Rectal smooth muscle tissue (tissue), 1 donor: ENCODE measurements around the gene VKORC1.
"Not testable (repeated sequence)": the region's sequence is repeated elsewhere in the genome, so short reads cannot be mapped to it uniquely, and the experiment has no call there.

ENCODE experiments used
- H3K27ac ChIP-seq: one replicate; pipeline ENCODE4 v1.7.0; 2013; ENCODE audit warnings: low read depth, low read length, inconsistent platforms
- H3K27me3 ChIP-seq: one replicate; pipeline ENCODE4 v1.7.0; 2013; ENCODE audit warnings: low read length; ENCODE audit not compliant: control insufficient read depth, insufficient read depth
- H3K36me3 ChIP-seq: one replicate; pipeline ENCODE4 v1.7.0; 2013; ENCODE audit warnings: low read length; ENCODE audit not compliant: control insufficient read depth, insufficient read depth
- H3K4me1 ChIP-seq: one replicate; pipeline ENCODE4 v1.7.0; 2013; ENCODE audit warnings: low read length; ENCODE audit not compliant: control insufficient read depth, insufficient read depth
- H3K4me3 ChIP-seq: one replicate; pipeline ENCODE4 v1.7.0; 2013; ENCODE audit warnings: low read length
- H3K9ac ChIP-seq: one replicate; pipeline ENCODE4 v1.7.0; 2013; ENCODE audit warnings: low read length

Gene VKORC1

DNA sequence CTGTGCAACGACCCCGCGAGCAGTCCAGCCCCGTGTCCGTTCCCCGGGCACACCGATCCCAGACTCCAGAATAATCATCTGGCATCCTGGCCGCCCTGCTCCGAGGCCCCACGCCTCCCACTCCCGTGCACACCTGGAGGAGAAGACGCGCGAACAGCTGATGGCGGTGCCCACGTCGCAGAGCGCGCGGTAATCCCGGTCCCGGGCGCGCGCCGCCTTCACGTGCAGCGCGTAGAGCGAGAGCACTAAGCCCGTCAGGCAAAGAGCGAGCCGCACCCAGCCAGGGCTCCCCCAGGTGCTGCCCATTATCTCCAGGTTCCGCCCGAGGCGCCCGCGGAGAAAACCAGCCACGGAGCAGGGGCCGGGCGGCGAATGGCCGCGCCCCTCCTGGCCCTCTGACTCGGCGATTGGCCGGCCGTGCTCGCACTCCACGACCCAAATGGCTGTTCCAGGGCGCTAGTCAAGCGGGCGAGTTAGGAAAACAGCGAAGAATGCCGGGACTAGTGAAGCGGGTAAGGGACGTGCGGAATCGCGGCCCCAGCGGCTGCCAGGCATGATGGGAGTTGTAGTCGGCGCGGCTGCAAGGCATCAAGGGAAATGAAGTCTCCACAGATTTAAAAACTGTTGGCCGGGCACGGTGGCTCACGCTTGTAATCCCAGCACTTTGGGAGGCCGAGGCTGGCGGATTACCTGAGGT, at the start of gene VKORC1:
VKORC1 (minus strand) TSS at position 374 of the 697 bp plus-strand sequence; CDS start at position 306, 68 bp downstream.
- no peaks in the 10 kb centered on the region for H3K27me3 ChIP-seq
- H3K9ac ChIP-seq: peak within 1 kb of the TSS; percentile 83
- H3K4me1 ChIP-seq: no peaks in the 10 kb centered on the region
- peak within 1 kb of the TSS; percentile 82 for H3K27ac ChIP-seq
- H3K36me3 ChIP-seq: peaks cover 6% of the 10 kb centered on the region
- peak within 1 kb of the TSS; percentile 94 for H3K4me3 ChIP-seq

DNA sequence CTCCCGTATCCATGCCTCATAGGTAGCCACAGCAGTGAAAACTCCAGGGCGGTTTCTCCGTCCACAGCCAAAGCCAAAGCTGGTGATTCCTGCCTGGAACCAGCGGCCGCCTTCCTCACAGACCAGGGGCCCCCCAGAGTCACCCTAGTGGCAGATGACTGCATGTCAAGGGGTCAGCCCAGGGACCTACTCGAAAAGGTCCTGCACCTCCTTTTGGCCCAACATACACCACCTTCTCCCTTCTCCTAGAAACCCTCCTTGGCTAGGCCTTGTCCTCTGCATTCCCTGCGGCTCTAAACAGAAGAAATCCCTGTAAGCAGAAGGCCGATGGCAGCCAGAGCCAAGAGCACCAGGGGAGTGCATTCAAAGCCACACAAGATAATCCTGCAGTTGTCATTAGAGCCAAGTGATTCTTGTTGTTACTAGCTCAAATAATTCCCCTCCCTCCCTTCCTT, 49.1 kb upstream of the VKORC1 start:
- Histone ChIP-seq H3K4me3 (no peak overlapping the region), H3K36me3 (no peaks in the 10 kb centered on the region), H3K4me1 (peaks cover 7% of the 10 kb centered on the region), H3K27ac (no peak overlapping the region), H3K27me3 (peaks cover 3% of the 10 kb centered on the region), H3K9ac (no peak overlapping the region)

- peak overlapping the region; percentile 71 for H3K4me3 ChIP-seq
- H3K9ac ChIP-seq: no peak overlapping the region
- H3K27me3 ChIP-seq: peaks cover 3% of the 10 kb centered on the region
- H3K27ac ChIP-seq: peak overlapping the region; percentile 74
- H3K4me1 ChIP-seq: peaks cover 7% of the 10 kb centered on the region
- H3K36me3 ChIP-seq: no peaks in the 10 kb centered on the region
Observed at GRCh38 chr16:31143011-31143693, 48.6 kb upstream of the VKORC1 start.

GRCh38 chr16:31142109-31143010, 47.8 kb upstream of the VKORC1 start:
- Histone ChIP-seq H3K4me3 (peak overlapping the region; percentile 71), H3K9ac (no peak overlapping the region), H3K36me3 (no peaks in the 10 kb centered on the region), H3K27ac (peak overlapping the region; percentile 88), H3K27me3 (no peaks in the 10 kb centered on the region), H3K4me1 (peaks cover 7% of the 10 kb centered on the region)

DNA sequence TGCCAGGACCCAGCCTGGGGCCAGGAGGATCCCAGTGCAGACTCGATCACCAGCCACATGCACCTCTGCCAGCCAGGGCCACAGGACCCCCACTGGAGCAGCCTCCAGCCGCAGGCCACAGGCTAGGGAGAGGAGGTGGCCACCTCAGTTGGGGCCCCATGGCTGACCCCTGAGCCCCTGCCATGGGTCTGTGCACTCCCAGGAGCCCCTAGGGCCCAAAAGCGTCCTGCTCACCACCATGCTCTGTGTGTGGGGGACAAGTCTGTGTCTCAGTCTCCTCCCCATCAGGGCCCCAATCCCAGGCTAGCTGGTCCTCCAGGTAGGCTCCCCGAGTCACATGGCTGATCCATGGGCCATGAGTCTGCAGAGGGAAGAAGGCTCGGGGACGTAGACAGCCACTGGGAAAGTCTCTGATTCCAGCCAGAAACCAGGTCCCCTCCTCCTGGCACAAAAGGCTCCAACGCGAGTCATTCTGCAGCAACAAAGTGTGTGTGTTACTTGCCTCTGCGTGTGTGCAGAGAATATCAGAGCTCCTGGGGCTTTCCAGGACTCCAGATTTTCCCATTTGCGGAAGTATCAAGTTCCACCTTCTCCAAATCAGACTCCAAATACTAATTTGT, 47.0 kb upstream of the VKORC1 start:
- Histone ChIP-seq H3K27me3 (no peaks in the 10 kb centered on the region), H3K4me3 (peak overlapping the region; percentile 66), H3K9ac (peak overlapping the region; percentile 19), H3K36me3 (no peaks in the 10 kb centered on the region), H3K4me1 (peaks cover 7% of the 10 kb centered on the region), H3K27ac (peak overlapping the region; percentile 88)

DNA sequence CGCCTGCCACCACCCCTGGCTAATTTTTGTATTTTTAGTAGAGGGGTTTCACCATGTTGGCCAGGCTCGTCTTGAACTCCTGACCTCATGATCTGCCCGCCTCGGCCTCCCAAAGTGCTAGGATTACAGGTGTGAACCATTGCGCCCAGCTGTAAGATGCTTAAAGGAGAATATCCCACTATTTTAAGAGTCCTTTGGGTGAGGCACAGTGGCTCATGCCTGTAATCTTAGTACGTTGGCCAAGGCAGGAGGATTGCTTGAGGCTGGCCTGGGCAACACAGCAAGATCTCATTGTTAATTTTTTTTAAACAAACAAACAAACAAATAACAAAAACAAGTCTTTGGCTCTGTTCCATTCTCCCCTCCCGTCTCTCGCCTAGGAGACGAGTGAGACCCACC, 46.5 kb upstream of the VKORC1 start:
- H3K9ac ChIP-seq, H3K27me3 ChIP-seq, H3K36me3 ChIP-seq, H3K4me1 ChIP-seq: not testable (repeated sequence)
- Histone ChIP-seq H3K4me3 (peak overlapping the region; percentile 66), H3K27ac (peak overlapping the region; percentile 88)

GRCh38 chr16:31138621-31139578, 44.3 kb upstream of the VKORC1 start:
- peaks cover 7% of the 10 kb centered on the region for H3K4me1 ChIP-seq
- H3K9ac ChIP-seq: no peak overlapping the region
- no peak overlapping the region for H3K4me3 ChIP-seq
- no peaks in the 10 kb centered on the region for H3K27me3 ChIP-seq
- no peak overlapping the region for H3K27ac ChIP-seq
- H3K36me3 ChIP-seq: no peaks in the 10 kb centered on the region

GRCh38 chr16:31136822-31137499, 42.4 kb upstream of the VKORC1 start:
- H3K4me3 ChIP-seq, H3K27me3 ChIP-seq, H3K27ac ChIP-seq, H3K4me1 ChIP-seq, H3K9ac ChIP-seq, H3K36me3 ChIP-seq: not testable (repeated sequence)

DNA sequence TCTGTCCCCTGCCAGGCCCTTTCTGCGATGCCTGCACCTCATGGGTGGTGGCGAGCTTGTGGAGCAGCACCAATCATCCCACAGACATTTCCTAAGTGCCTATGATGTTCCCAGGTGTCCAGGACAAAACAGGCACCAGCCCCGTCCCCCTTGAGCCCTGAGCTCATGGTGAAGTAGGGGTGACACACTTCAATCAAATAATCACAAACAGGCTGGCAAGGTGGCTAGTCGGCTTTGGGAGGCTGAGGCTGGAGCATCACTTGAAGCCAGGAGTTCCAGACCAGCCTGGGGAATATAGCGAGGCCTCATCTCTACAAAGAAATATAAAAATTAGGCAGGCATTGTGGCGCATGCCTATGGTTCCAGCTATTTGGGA, 41.7 kb upstream of the VKORC1 start:
- Histone ChIP-seq H3K9ac (no peak overlapping the region), H3K4me3 (no peak overlapping the region), H3K27me3 (no peaks in the 10 kb centered on the region), H3K27ac (no peak overlapping the region), H3K4me1 (peaks cover under 1% of the 10 kb centered on the region), H3K36me3 (peaks cover 3% of the 10 kb centered on the region)

DNA sequence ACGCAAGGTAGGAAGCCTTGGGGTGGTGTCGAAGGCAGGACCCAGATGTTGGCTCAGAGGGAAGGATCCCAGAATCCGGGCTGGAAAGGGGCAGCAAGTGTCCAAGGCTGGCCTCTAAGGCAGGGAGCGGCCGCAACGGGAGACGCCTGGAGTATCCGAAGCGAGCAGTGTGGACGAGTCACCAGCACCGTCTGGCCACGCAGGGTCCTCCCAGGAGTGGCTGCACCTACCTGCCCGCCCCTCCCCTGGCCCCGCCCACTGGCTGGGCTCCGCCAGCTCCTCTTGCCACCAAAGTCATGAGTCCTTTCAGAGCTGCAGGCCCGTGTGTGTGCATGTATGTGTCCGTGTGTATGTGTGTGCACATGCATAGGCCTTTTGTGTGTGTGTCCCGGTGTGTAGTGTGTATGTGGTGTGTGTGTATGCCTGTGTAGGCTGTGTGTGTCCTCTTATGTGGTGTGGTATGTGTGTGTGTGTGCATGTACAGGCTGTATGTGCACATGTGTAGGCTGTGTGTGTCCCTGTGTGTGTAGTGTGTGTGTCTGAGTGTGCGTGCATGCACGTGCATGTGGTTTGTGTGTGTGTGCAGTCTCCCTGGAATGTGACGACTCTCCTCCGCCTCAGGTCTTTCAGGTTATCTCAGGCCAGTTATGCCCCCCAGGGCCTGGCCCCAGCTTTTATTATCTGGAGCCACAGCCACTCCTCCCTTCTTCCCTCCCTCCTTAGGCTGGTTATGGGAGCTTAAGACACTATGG, 41.1 kb upstream of the VKORC1 start, which contains the start of gene PRSS8:
PRSS8 (minus strand) TSS at position 193 of the 752 bp plus-strand sequence. CDS start 229 bp downstream, outside the sequence.
- Histone ChIP-seq H3K9ac (peak within 1 kb of the TSS; percentile 64), H3K4me3 (peak within 1 kb of the TSS; percentile 70), H3K27ac (no peak within 1 kb of the TSS), H3K27me3 (no peaks in the 10 kb centered on the region), H3K4me1 (no peaks in the 10 kb centered on the region), H3K36me3 (peaks cover 3% of the 10 kb centered on the region)
